Measurements from ENCODE around the gene HRAS. TPM values are rescaled to one million over a fixed set of nuclear protein-coding genes. Genes with fewer than 3 reads are reported as not detected.

The HRAS gene
- total RNA-seq, 1 experiment from 2014 or later, result 104 TPM

- TF ChIP-seq SP1 (IDR thresholded peaks at IDR 0.05; ENCODE audit: low read depth) (no peak), SRF (IDR thresholded peaks at IDR 0.05; ENCODE audit: low read depth) (no peak), EZH2 (IDR thresholded peaks at IDR 0.05) (no peak)
Measured at GRCh38 chr11:528166-528814, 7.1 kb downstream of the HRAS start (continued).

- BruUV-seq (replicated peaks), result no TSS peak
- Histone ChIP-seq H3K36me3 (ENCODE audit: control insufficient read depth in 1 of 2, insufficient read depth in 2 of 2, low read length in 2 of 2) (peaks cover 0 to under 1% of the 10 kb centered on the region in 2 experiments; a peak in 1 of 4 replicates), H3K9ac (ENCODE audit: low read length) (no peak overlapping the region), H4K20me1 (ENCODE audit: insufficient read depth) (no peaks in the 10 kb centered on the region), H3K9me3 (ENCODE audit: control insufficient read depth in 1 of 2, insufficient read depth in 1 of 2, low read depth in 1 of 2, low read length in 2 of 2) (no peaks in the 10 kb centered on the region; a peak in 1 of 4 replicates), H3K79me2 (ENCODE audit: insufficient read depth, low read length) (no peaks in the 10 kb centered on the region), H3K27ac (ENCODE audit: low read depth, low read length) (no peak overlapping the region), H3K4me1 (ENCODE audit: control insufficient read depth in 1 of 2, insufficient read depth in 2 of 2, low read length in 2 of 2) (no peaks in the 10 kb centered on the region), H3K4me2 (ENCODE audit: low read length) (no peak overlapping the region), H3K27me3 (ENCODE audit: insufficient read depth, low read length) (no peaks in the 10 kb centered on the region), H3K4me3 (replicated peaks in 1 of 2; ENCODE audit: low read depth in 1 of 2, low read length in 2 of 2) (no peak overlapping the region), H2AFZ (ENCODE audit: low read depth, low read length, poor library complexity, severe bottlenecking) (no peak overlapping the region), H3K9me2 (ENCODE audit: insufficient read depth) (no peaks in the 10 kb centered on the region)
- intact Hi-C loops (cut with micrococcal nuclease), result no loop called here
- ATAC-seq (no peak), DNase-seq (ENCODE audit: low read depth, low spot score) (no peak)
- TF ChIP-seq EZH2 (IDR thresholded peaks at IDR 0.05) (no peak), CEBPB (IDR thresholded peaks at IDR 0.05; ENCODE audit: low read depth) (no peak), MAX (IDR thresholded peaks at IDR 0.05) (no peak), CBX3 (IDR thresholded peaks at IDR 0.05; ENCODE audit: low read depth) (no peak), FOSL1 (IDR thresholded peaks at IDR 0.05; ENCODE audit: low read depth) (no peak), SRF (IDR thresholded peaks at IDR 0.05; ENCODE audit: low read depth) (no peak), EGR1 (IDR thresholded peaks at IDR 0.05; ENCODE audit: low read depth) (no peak), SIN3A (IDR thresholded peaks at IDR 0.05; ENCODE audit: low read depth) (no peak), ZFX (IDR thresholded peaks at IDR 0.05) (no peak), ZBTB33 (IDR thresholded peaks at IDR 0.05; ENCODE audit: extremely low read depth, insufficient replicate concordance, low read length) (no peak), ZNF274 (IDR thresholded peaks at IDR 0.05; ENCODE audit: low read depth, low read length) (no peak), JUND (IDR thresholded peaks at IDR 0.05) (no peak), SP1 (IDR thresholded peaks at IDR 0.05; ENCODE audit: low read depth) (no peak), POLR2AphosphoS5 (IDR thresholded peaks at IDR 0.05; ENCODE audit: low read depth, low read length) (no peak), EZH2phosphoT487 (IDR thresholded peaks at IDR 0.05; ENCODE audit: borderline replicate concordance) (no peak), POLR2A (IDR thresholded peaks at IDR 0.05; ENCODE audit: borderline replicate concordance, extremely low read depth, insufficient read depth, insufficient read length) (no peak), RAD21 (IDR thresholded peaks at IDR 0.05; ENCODE audit: low read depth) (no peak), ATF3 (IDR thresholded peaks at IDR 0.05) (no peak)
- ChIA-PET RAD21 (ENCODE audit: low non-redundant PET in 1 of 2, low total read pairs in 2 of 2, uncharacterized antibody in 2 of 2, unreplicated experiment in 2 of 2) (no interaction called here), CTCF (no interaction called here), POLR2A (no interaction called here)
Measured at GRCh38 chr11:526192-526591, 9.2 kb downstream of the HRAS start.

Measured in HCT116 (cell line).